Right renal cortex interstitium (tissue), 3 donors: Measurements from ENCODE around the gene ZNF383. TPM values are rescaled to one million over a fixed set of nuclear protein-coding genes. Genes with fewer than 3 reads are reported as not detected.
"Not testable (repeated sequence)": the region's sequence is repeated elsewhere in the genome, so short reads cannot be mapped to it uniquely, and the experiment has no call there.

Source experiments
- DNase-seq, 3 donors: peaks; one replicate each; pipeline ENCODE4 v3.0.0-alpha.2; 2013; ENCODE audit warnings: low read depth in 3 of 3, low spot score in 2 of 3
- polyA plus RNA-seq, 3 donors: library from polyadenylated mRNA; unstranded; fragments of 120-200 nt; gene quantifications; one replicate each; pipeline ENCODE4 v1.2.1, GENCODE V29; 2013; ENCODE audit not compliant: insufficient read length in 3 of 3

The ZNF383 gene
- polyA plus RNA-seq, 3 donors = 12.9 to 13.6 (median 13.5) TPM

GRCh38 chr19:37292998-37293939 lies 75.3 kb downstream of the ZNF383 start:
- not testable (repeated sequence) for DNase-seq

DNA sequence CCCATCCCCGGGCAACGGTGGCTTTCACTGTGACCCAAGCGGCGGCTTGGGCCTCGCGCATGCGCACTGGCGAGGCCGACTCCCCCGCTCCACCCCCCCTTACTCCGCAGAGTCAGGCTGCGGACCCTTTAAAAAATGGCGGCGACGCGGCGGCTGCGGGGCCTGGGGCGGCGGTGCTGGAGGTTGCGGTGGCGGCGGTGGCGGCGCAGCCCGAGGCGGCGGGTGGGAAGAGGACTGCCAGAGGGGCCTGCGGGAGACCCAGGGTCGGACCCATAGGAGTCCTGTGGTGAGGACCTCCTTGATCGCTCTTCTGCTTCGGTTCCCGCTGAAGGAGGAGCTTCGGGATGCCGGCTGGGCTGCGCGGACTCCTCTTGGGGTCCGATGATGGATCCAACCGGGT lies 76.2 kb downstream of the ZNF383 start:
- not testable (repeated sequence) for DNase-seq

Other genes starting within 250 kb of the ZNF383 start
- 10 to 100 TPM; 25.9 to 27.9 (median 26.6) TPM for gene ZNF420, start 139.8 kb upstream of the ZNF383 start, polyA plus RNA-seq
- gene ZNF585A, start 45.5 kb upstream of the ZNF383 start, polyA plus RNA-seq = 10 to 100 TPM; 16.3 to 18.6 (median 17.2) TPM
- gene ZNF585B, start 7.7 kb upstream of the ZNF383 start, polyA plus RNA-seq = 10 to 100 TPM; 14.2 to 18.2 (median 16.5) TPM
- 10 to 100 TPM in 1 of 3 donors, 1 to 10 TPM in 2; 8.3 to 17.9 (median 8.9) TPM for gene ZNF527, start 152.9 kb downstream of the ZNF383 start, polyA plus RNA-seq
- 10 to 100 TPM; 13.4 to 14.9 (median 13.7) TPM for gene ZNF569, start 249.2 kb downstream of the ZNF383 start, polyA plus RNA-seq